HG03045 (cell line): Measurements from ENCODE around the gene NBPF19.
"Not testable (repeated sequence)": the region's sequence is repeated elsewhere in the genome, so short reads cannot be mapped to it uniquely, and the experiment has no call there.

Experiments
- ATAC-seq: cut with Tn5 transposase; IDR thresholded peaks from one replicate; pipeline ENCODE4 v1.9.1; 2021; ENCODE audit warnings: mild to moderate bottlenecking, moderate library complexity; ENCODE audit not compliant: unreplicated experiment

The NBPF19 gene, protein sequence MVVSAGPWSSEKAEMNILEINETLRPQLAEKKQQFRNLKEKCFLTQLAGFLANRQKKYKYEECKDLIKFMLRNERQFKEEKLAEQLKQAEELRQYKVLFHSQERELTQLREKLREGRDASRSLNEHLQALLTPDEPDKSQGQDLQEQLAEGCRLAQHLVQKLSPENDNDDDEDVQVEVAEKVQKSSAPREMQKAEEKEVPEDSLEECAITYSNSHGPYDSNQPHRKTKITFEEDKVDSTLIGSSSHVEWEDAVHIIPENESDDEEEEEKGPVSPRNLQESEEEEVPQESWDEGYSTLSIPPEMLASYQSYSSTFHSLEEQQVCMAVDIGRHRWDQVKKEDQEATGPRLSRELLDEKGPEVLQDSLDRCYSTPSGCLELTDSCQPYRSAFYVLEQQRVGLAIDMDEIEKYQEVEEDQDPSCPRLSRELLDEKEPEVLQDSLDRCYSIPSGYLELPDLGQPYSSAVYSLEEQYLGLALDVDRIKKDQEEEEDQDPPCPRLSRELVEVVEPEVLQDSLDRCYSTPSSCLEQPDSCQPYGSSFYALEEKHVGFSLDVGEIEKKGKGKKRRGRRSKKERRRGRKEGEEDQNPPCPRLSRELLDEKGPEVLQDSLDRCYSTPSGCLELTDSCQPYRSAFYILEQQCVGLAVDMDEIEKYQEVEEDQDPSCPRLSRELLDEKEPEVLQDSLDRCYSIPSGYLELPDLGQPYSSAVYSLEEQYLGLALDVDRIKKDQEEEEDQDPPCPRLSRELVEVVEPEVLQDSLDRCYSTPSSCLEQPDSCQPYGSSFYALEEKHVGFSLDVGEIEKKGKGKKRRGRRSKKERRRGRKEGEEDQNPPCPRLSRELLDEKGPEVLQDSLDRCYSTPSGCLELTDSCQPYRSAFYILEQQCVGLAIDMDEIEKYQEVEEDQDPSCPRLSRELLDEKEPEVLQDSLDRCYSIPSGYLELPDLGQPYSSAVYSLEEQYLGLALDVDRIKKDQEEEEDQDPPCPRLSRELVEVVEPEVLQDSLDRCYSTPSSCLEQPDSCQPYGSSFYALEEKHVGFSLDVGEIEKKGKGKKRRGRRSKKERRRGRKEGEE (N-terminal part only)

GRCh38 chr1:149474745-149475144 is at the start of gene NBPF19:
NBPF19 (plus strand) TSS chr1:149475045; CDS start chr1:149475933, 888 bp downstream.
- not testable (repeated sequence) for ATAC-seq

GRCh38 chr1:149428317-149428716 is 46.5 kb upstream of the NBPF19 start:
- ATAC-seq = not testable (repeated sequence)

DNA sequence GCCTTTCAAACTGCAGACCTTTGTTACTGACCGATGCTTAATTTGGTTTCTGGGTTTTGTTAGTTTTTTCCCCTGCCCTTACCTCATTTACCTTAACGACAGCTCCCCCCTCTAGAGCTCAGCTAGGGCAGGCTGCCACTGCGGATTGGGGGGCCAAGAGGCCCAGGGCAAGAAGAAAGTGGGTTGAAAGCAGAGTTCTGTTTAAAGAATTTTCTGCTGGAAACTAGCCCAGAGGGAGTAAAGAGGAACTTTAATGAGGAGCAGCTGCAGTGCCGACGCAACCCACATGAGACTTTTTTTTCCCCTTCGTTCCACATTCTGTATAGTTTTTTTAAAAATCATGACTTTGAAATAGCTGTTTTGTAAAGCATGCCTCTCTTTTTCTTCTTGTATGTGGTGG is 29.4 kb upstream of the NBPF19 start:
- not testable (repeated sequence) for ATAC-seq

GRCh38 chr1:149452196-149452595 is 22.6 kb upstream of the NBPF19 start:
- not testable (repeated sequence) for ATAC-seq

GRCh38 chr1:149452652-149453051 is 22.2 kb upstream of the NBPF19 start:
- not testable (repeated sequence) for ATAC-seq

- not testable (repeated sequence) for ATAC-seq
Measured at GRCh38 chr1:149558350-149558825, 83.5 kb downstream of the NBPF19 start.

GRCh38 chr1:149561806-149562205 is 87.0 kb downstream of the NBPF19 start:
- ATAC-seq = not testable (repeated sequence)

- ATAC-seq = not testable (repeated sequence)
Measured at GRCh38 chr1:149565485-149565884, 90.6 kb downstream of the NBPF19 start.

GRCh38 chr1:149572763-149573162 is 97.9 kb downstream of the NBPF19 start:
- ATAC-seq = not testable (repeated sequence)

GRCh38 chr1:149585592-149585991 is 110.7 kb downstream of the NBPF19 start:
- ATAC-seq = not testable (repeated sequence)
